Parathyroid adenoma (tissue), 2 donors: ENCODE measurements around the gene DXO.
"Not testable (repeated sequence)": the region's sequence is repeated elsewhere in the genome, so short reads cannot be mapped to it uniquely, and the experiment has no call there.

Experiments used
- H2AFZ ChIP-seq: fragments of 300-600 bp; sonication (generic); one replicate; pipeline ENCODE4 v1.7.0; 2017; ENCODE audit warnings: antibody characterized with exemption, mild to moderate bottlenecking
- H3K27ac ChIP-seq: fragments of 300-600 bp; sonication (generic); one replicate; pipeline ENCODE4 v1.7.0; 2017
- H3K27me3 ChIP-seq: fragments of 300-600 bp; sonication (generic); one replicate; pipeline ENCODE4 v1.7.0; 2017; ENCODE audit warnings: low read length; ENCODE audit not compliant: control insufficient read depth, insufficient read depth
- H3K36me3 ChIP-seq: fragments of 300-600 bp; sonication (generic); one replicate; pipeline ENCODE4 v1.7.0; 2017; ENCODE audit warnings: low read length; ENCODE audit not compliant: control insufficient read depth, insufficient read depth
- H3K4me1 ChIP-seq: fragments of 300-600 bp; sonication (generic); one replicate; pipeline ENCODE4 v1.7.0; 2017; ENCODE audit warnings: control low read depth
- H3K4me2 ChIP-seq: fragments of 300-600 bp; sonication (generic); one replicate; pipeline ENCODE4 v1.7.0; 2017; ENCODE audit warnings: low read length
- H3K4me3 ChIP-seq: fragments of 300-600 bp; sonication (generic); one replicate; pipeline ENCODE4 v1.7.0; 2017; ENCODE audit warnings: low read depth, low read length
- H3K79me2 ChIP-seq: fragments of 300-600 bp; sonication (generic); one replicate; pipeline ENCODE4 v1.7.0; 2017; ENCODE audit warnings: control low read depth
- H3K9ac ChIP-seq: fragments of 300-600 bp; sonication (generic); one replicate; pipeline ENCODE4 v1.7.0; 2017; ENCODE audit warnings: mild to moderate bottlenecking
- H3K9me3 ChIP-seq: fragments of 300-600 bp; sonication (generic); one replicate; pipeline ENCODE4 v1.7.0; 2017; ENCODE audit warnings: low read length; ENCODE audit not compliant: control insufficient read depth
- donor health status: primary hyperparathyroidism.

The DXO gene

GRCh38 chr6:32005538-32005880, 33.6 kb upstream of the DXO start:
- H3K79me2 ChIP-seq, H3K4me1 ChIP-seq, H3K9me3 ChIP-seq, H3K9ac ChIP-seq, H3K27ac ChIP-seq, H3K4me2 ChIP-seq, H3K36me3 ChIP-seq, H2AFZ ChIP-seq, H3K4me3 ChIP-seq, H3K27me3 ChIP-seq: not testable (repeated sequence)

GRCh38 chr6:32004864-32005537, 33.1 kb upstream of the DXO start:
- not testable (repeated sequence) for H3K27me3 ChIP-seq, H3K36me3 ChIP-seq, H3K4me2 ChIP-seq, H3K27ac ChIP-seq, H2AFZ ChIP-seq, H3K4me1 ChIP-seq, H3K79me2 ChIP-seq, H3K9me3 ChIP-seq, H3K9ac ChIP-seq, H3K4me3 ChIP-seq

GRCh38 chr6:32004393-32004792, 32.5 kb upstream of the DXO start:
- H3K9ac ChIP-seq, H3K4me3 ChIP-seq, H3K27me3 ChIP-seq, H3K9me3 ChIP-seq, H3K36me3 ChIP-seq, H3K4me1 ChIP-seq, H3K79me2 ChIP-seq, H3K4me2 ChIP-seq, H2AFZ ChIP-seq, H3K27ac ChIP-seq: not testable (repeated sequence)

- H2AFZ ChIP-seq, H3K79me2 ChIP-seq, H3K4me1 ChIP-seq, H3K9me3 ChIP-seq, H3K4me2 ChIP-seq, H3K27ac ChIP-seq, H3K4me3 ChIP-seq, H3K27me3 ChIP-seq, H3K9ac ChIP-seq, H3K36me3 ChIP-seq: not testable (repeated sequence)
These were observed 31.4 kb upstream of the DXO start for GRCh38 chr6:32003301-32003700.

- not testable (repeated sequence) for H3K9ac ChIP-seq, H3K4me3 ChIP-seq, H3K27me3 ChIP-seq, H2AFZ ChIP-seq, H3K4me2 ChIP-seq, H3K79me2 ChIP-seq, H3K27ac ChIP-seq, H3K9me3 ChIP-seq, H3K36me3 ChIP-seq, H3K4me1 ChIP-seq
These were observed 30.8 kb upstream of the DXO start for GRCh38 chr6:32002546-32003268.

- H2AFZ ChIP-seq, H3K79me2 ChIP-seq, H3K4me1 ChIP-seq, H3K9me3 ChIP-seq, H3K4me3 ChIP-seq, H3K4me2 ChIP-seq, H3K27me3 ChIP-seq, H3K36me3 ChIP-seq, H3K9ac ChIP-seq, H3K27ac ChIP-seq: not testable (repeated sequence)
These were observed 24.4 kb upstream of the DXO start for GRCh38 chr6:31996385-31996784.

GRCh38 chr6:31994421-31994820, 22.5 kb upstream of the DXO start:
- H3K4me3 ChIP-seq, H3K27ac ChIP-seq, H3K4me2 ChIP-seq, H3K4me1 ChIP-seq, H2AFZ ChIP-seq, H3K9ac ChIP-seq, H3K36me3 ChIP-seq, H3K79me2 ChIP-seq, H3K27me3 ChIP-seq, H3K9me3 ChIP-seq: not testable (repeated sequence)

- H3K36me3 ChIP-seq, H3K4me3 ChIP-seq, H3K79me2 ChIP-seq, H3K4me1 ChIP-seq, H3K27ac ChIP-seq, H3K9ac ChIP-seq, H3K4me2 ChIP-seq, H3K27me3 ChIP-seq, H3K9me3 ChIP-seq, H2AFZ ChIP-seq: not testable (repeated sequence)
These were observed 17.4 kb upstream of the DXO start for GRCh38 chr6:31989363-31989762.

GRCh38 chr6:31981744-31982143, 9.8 kb upstream of the DXO start, which contains the start of gene C4A:
Gene C4A (plus strand): TSS chr6:31982057. CDS start chr6:31982108, 51 bp downstream.
- not testable (repeated sequence) for H3K9me3 ChIP-seq, H3K27ac ChIP-seq, H3K4me2 ChIP-seq, H3K4me1 ChIP-seq, H3K36me3 ChIP-seq, H3K27me3 ChIP-seq, H2AFZ ChIP-seq, H3K9ac ChIP-seq, H3K79me2 ChIP-seq, H3K4me3 ChIP-seq

- H3K9ac ChIP-seq, H3K36me3 ChIP-seq, H3K4me2 ChIP-seq, H3K79me2 ChIP-seq, H3K4me1 ChIP-seq, H3K27me3 ChIP-seq, H3K9me3 ChIP-seq, H3K4me3 ChIP-seq, H2AFZ ChIP-seq, H3K27ac ChIP-seq: not testable (repeated sequence)
These were observed 9.1 kb upstream of the DXO start for GRCh38 chr6:31980998-31981397.

- H3K27me3 ChIP-seq, H3K4me3 ChIP-seq, H3K79me2 ChIP-seq, H3K36me3 ChIP-seq, H3K4me2 ChIP-seq, H3K4me1 ChIP-seq, H3K27ac ChIP-seq, H3K9me3 ChIP-seq, H3K9ac ChIP-seq, H2AFZ ChIP-seq: not testable (repeated sequence)
These were observed 8.4 kb upstream of the DXO start for GRCh38 chr6:31980195-31980876.
